SK-N-SH treated with all-trans-retinoic acid at 6 μM for 48 hours (cell line): ENCODE data around the gene FOXRED2.

Experiments used
- ARNTL ChIP-seq: fragments of 450-650 bp; formaldehyde crosslinking; IDR thresholded peaks from 2 replicates; pipeline ENCODE4 v1.5.0; 2020; ENCODE audit warnings: low read depth, mild to moderate bottlenecking, moderate library complexity, borderline replicate concordance
- BACH2 ChIP-seq: fragments of 250-450 bp; sonication (Bioruptor Pico); IDR thresholded peaks from 2 replicates; pipeline ENCODE4 v1.9.0; 2021; ENCODE audit warnings: mild to moderate bottlenecking, borderline replicate concordance
- CSDC2 ChIP-seq: fragments of 250-450 bp; sonication (Bioruptor Pico); IDR thresholded peaks from 2 replicates; pipeline ENCODE4 v1.5.0; 2020; ENCODE audit warnings: mild to moderate bottlenecking, moderate library complexity
- PPARA ChIP-seq: fragments of 250-450 bp; sonication (Bioruptor Pico); IDR thresholded peaks from 2 replicates; pipeline ENCODE4 v1.5.0; 2020; ENCODE audit warnings: mild to moderate bottlenecking, borderline replicate concordance
- RARB ChIP-seq: fragments of 250-450 bp; sonication (Bioruptor Pico); IDR thresholded peaks from 2 replicates; pipeline ENCODE4 v1.8.0; 2021; ENCODE audit warnings: mild to moderate bottlenecking, moderate library complexity
- SNAI2 ChIP-seq: fragments of 250-450 bp; sonication (Bioruptor Pico); IDR thresholded peaks from 2 replicates; pipeline ENCODE4 v1.5.0; 2020; ENCODE audit warnings: mild to moderate bottlenecking, moderate library complexity
- TOX ChIP-seq: fragments of 250-450 bp; sonication (Bioruptor Pico); IDR thresholded peaks from 2 replicates; pipeline ENCODE4 v1.8.0; 2021; ENCODE audit warnings: mild to moderate bottlenecking, moderate library complexity, borderline replicate concordance
- ZC3H10 ChIP-seq: fragments of 250-450 bp; sonication (Bioruptor Pico); IDR thresholded peaks from 2 replicates; pipeline ENCODE4 v1.5.1; 2021; ENCODE audit warnings: mild to moderate bottlenecking, moderate library complexity
- ZFP3 ChIP-seq: fragments of 250-450 bp; sonication (Bioruptor Pico); IDR thresholded peaks from 2 replicates; pipeline ENCODE4 v1.5.0; 2020; ENCODE audit warnings: mild to moderate bottlenecking, moderate library complexity
- ZNF70 ChIP-seq: fragments of 450-650 bp; formaldehyde crosslinking; IDR thresholded peaks from 2 replicates; pipeline ENCODE4 v1.5.0; 2020; ENCODE audit warnings: mild to moderate bottlenecking, moderate library complexity
- TF ChIP-seq, protein P1 (sequence below): fragments of 250-450 bp; sonication (Bioruptor Pico); IDR thresholded peaks from 2 replicates; pipeline ENCODE4 v1.5.1; 2020; ENCODE audit warnings: low read depth, mild to moderate bottlenecking, moderate library complexity

DNA sequence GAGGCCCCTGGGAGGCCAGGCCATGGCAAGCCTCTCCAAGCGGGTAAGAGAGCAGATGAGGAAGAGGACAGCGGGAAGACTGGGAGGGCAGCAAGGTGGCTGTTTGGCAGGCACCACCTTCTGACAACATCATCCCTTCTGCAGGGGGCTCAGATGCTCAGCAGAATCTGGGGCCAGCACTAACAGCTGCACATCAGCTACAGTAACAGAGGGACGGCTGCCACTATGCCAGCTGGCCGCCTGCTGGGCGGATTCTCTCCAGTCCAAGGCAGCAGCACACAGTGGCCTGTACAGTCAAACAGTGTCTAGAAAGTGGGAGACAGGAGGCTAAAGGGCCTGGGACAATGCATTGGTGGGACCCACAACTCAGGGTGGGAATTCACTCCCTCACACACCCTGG, 14.7 kb downstream of the FOXRED2 start:
- TF ChIP-seq ARNTL (CRISPR knock-in tag) (no peak), ZC3H10 (CRISPR knock-in tag) (no peak), ZNF70 (CRISPR knock-in tag) (no peak), ZFP3 (CRISPR knock-in tag) (no peak), PPARA (no peak), CSDC2 (no peak), TOX (CRISPR knock-in tag) (no peak), RARB (no peak), SNAI2 (CRISPR knock-in tag) (no peak), BACH2 (CRISPR knock-in tag) (no peak)
- TF ChIP-seq, protein P1, sequence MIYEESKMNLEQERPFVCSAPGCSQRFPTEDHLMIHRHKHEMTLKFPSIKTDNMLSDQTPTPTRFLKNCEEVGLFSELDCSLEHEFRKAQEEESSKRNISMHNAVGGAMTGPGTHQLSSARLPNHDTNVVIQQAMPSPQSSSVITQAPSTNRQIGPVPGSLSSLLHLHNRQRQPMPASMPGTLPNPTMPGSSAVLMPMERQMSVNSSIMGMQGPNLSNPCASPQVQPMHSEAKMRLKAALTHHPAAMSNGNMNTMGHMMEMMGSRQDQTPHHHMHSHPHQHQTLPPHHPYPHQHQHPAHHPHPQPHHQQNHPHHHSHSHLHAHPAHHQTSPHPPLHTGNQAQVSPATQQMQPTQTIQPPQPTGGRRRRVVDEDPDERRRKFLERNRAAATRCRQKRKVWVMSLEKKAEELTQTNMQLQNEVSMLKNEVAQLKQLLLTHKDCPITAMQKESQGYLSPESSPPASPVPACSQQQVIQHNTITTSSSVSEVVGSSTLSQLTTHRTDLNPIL = no peak
